Measurements from ENCODE around the gene EPDR1. TPM values are rescaled to one million over a fixed set of nuclear protein-coding genes. Genes with fewer than 3 reads are reported as not detected.

Gene EPDR1
- total RNA-seq, 1 experiment from 2014 or later, result 22.7 TPM

- CTCF ChIA-PET, result no interaction called here
- intact Hi-C loops (cut with micrococcal nuclease), result no loop called here
- no peak overlapping the region for H2AFZ ChIP-seq (ENCODE audit: low read length)
- H3K4me3 ChIP-seq (ENCODE audit: low read length), result no peak overlapping the region
- no peaks in the 10 kb centered on the region for H3F3A ChIP-seq (ENCODE audit: low read length, unreplicated experiment)
- H3K4me2 ChIP-seq (ENCODE audit: low read length), result no peak overlapping the region
- no peak for ATAC-seq
- H3K9me2 ChIP-seq (replicated peaks; ENCODE audit: low read length), result no peaks in the 10 kb centered on the region
- H3K4me1 ChIP-seq (ENCODE audit: insufficient read depth, low read length), result peaks cover 16% of the 10 kb centered on the region
- TF ChIP-seq EZH2 (IDR thresholded peaks at IDR 0.05; ENCODE audit: low read length, unreplicated experiment) (no peak), EZH2phosphoT487 (IDR thresholded peaks at IDR 0.05; ENCODE audit: borderline replicate concordance, low read length) (no peak)
- TF ChIP-seq, protein P1, sequence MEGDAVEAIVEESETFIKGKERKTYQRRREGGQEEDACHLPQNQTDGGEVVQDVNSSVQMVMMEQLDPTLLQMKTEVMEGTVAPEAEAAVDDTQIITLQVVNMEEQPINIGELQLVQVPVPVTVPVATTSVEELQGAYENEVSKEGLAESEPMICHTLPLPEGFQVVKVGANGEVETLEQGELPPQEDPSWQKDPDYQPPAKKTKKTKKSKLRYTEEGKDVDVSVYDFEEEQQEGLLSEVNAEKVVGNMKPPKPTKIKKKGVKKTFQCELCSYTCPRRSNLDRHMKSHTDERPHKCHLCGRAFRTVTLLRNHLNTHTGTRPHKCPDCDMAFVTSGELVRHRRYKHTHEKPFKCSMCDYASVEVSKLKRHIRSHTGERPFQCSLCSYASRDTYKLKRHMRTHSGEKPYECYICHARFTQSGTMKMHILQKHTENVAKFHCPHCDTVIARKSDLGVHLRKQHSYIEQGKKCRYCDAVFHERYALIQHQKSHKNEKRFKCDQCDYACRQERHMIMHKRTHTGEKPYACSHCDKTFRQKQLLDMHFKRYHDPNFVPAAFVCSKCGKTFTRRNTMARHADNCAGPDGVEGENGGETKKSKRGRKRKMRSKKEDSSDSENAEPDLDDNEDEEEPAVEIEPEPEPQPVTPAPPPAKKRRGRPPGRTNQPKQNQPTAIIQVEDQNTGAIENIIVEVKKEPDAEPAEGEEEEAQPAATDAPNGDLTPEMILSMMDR (conservative IDR thresholded peaks at IDR 0.05; ENCODE audit: low read depth, low read length), result no peak
- H3K9ac ChIP-seq (ENCODE audit: low read length), result no peak overlapping the region
- H3K27ac ChIP-seq (ENCODE audit: low read length), result no peak overlapping the region
- no peaks in the 10 kb centered on the region for H3K27me3 ChIP-seq (ENCODE audit: low read length)
- H3K36me3 ChIP-seq (ENCODE audit: low read depth, low read length), result peaks cover 7% of the 10 kb centered on the region; the same call in 1 of the 2 replicates
- POLR2A ChIA-PET (ENCODE audit: unreplicated experiment), result no interaction called here
- H3K79me2 ChIP-seq (ENCODE audit: low read length), result peaks cover 62% of the 10 kb centered on the region
- no TSS peak for BruUV-seq (replicated peaks)
- 0 out of 2 replicates have a peak, but pooled peaks cover 6% of the 10 kb centered on the region for H4K20me1 ChIP-seq (ENCODE audit: low read length)
- DNase-seq, result no peak
- no peaks in the 10 kb centered on the region; the same call in 1 of the 2 replicates for H3K9me3 ChIP-seq (ENCODE audit: low read length)
These were observed 7.5 kb downstream of the EPDR1 start for GRCh38 chr7:37927773-37928444.

- Histone ChIP-seq H3K79me2 (ENCODE audit: low read length) (peaks cover 52% of the 10 kb centered on the region), H3K9me2 (replicated peaks; ENCODE audit: low read length) (no peaks in the 10 kb centered on the region), H2AFZ (ENCODE audit: low read length) (no peak overlapping the region), H3K4me1 (ENCODE audit: insufficient read depth, low read length) (peaks cover 16% of the 10 kb centered on the region), H3K4me3 (ENCODE audit: low read length) (no peak overlapping the region), H3K27ac (ENCODE audit: low read length) (no peak overlapping the region), H3K4me2 (ENCODE audit: low read length) (no peak overlapping the region), H3K9me3 (ENCODE audit: low read length) (no peaks in the 10 kb centered on the region; the same call in 1 of the 2 replicates), H4K20me1 (ENCODE audit: low read length) (0 out of 2 replicates have a peak, but pooled peaks cover 6% of the 10 kb centered on the region), H3K27me3 (ENCODE audit: low read length) (no peaks in the 10 kb centered on the region), H3F3A (ENCODE audit: low read length, unreplicated experiment) (no peaks in the 10 kb centered on the region), H3K36me3 (ENCODE audit: low read depth, low read length) (peaks cover 7% of the 10 kb centered on the region; the same call in 1 of the 2 replicates), H3K9ac (ENCODE audit: low read length) (no peak overlapping the region)
- no peak for DNase-seq
- TF ChIP-seq EZH2phosphoT487 (IDR thresholded peaks at IDR 0.05; ENCODE audit: borderline replicate concordance, low read length) (no peak), EZH2 (IDR thresholded peaks at IDR 0.05; ENCODE audit: low read length, unreplicated experiment) (no peak)
- TF ChIP-seq, protein P1 (conservative IDR thresholded peaks at IDR 0.05; ENCODE audit: low read depth, low read length), result no peak
- POLR2A ChIA-PET (ENCODE audit: unreplicated experiment), result no interaction called here
- no TSS peak for BruUV-seq (replicated peaks)
- no peak for ATAC-seq
- CTCF ChIA-PET, result interaction anchor here (0.6 kb wide), 1 partner anchor 26 kb away, joined by 3 read pairs; no protein-coding TSS in a partner anchor
- intact Hi-C loops (cut with micrococcal nuclease), result no loop called here
These were observed 8.4 kb downstream of the EPDR1 start for GRCh38 chr7:37928878-37929277.

Measured in PC-3 (cell line).